ENCODE measurements around the gene EIF2B5.
"Not testable (repeated sequence)": the region's sequence is repeated elsewhere in the genome, so short reads cannot be mapped to it uniquely, and the experiment has no call there.

EIF2B5 gene

DNA sequence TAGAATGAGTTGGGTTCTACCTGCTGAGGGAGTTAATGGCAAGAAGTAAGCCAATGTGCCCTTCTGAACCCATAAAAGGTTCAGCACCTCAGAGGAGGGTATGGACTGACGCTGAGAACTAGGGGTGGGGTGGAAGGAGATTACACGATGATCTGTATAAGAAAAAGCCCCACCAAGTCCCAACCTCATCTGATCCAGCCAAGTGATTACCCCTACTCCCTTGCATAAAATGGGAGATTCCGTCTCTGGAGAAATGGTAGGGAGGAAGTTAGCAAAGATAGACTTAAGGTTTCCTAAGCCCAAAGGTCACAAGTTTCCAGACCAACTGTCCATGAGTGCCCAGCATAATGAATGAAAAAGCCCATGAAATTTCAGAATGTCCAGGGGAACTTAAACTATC is 12.9 kb downstream of the EIF2B5 start:
- DNase-seq, result no peak

DNA sequence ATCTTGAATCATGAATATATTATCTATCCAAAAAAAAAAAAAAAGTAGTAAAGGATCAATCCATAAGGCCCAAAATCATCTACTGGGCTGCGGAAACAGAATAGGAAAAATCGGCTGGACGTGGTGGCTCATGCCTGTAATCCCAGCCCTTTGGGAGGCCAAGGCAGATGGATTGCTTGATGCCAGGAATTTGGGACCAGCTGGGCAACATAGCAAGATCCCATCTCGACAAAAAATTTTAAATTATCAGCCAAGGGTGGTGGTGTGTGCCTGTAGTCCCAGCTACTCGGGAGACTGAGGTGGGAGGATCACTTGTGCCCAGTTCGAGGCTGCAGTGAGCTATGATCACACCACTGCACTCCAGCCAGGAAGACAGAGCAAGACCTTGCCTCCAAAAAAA is 14.0 kb downstream of the EIF2B5 start:
- DNase-seq, result no peak

DNA sequence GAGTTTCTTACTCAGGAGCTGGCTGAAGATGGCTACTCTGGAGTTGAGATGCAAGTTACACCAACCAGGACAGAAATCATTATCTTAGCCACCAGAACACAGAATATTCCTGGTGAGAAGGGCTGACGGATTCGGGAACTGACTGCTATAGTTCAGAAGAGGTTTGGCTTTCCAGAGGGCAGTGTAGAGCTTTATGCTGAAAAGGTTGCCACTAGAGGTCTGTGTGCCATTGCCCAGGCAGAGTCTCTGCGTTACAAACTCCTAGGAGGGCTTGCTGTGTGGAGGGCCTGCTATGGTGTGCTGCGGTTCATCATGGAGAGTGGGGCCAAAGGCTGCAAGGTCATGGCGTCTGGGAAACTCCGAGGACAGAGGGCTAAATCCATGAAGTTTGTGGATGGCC is 14.6 kb downstream of the EIF2B5 start:
- not testable (repeated sequence) for DNase-seq

DNA sequence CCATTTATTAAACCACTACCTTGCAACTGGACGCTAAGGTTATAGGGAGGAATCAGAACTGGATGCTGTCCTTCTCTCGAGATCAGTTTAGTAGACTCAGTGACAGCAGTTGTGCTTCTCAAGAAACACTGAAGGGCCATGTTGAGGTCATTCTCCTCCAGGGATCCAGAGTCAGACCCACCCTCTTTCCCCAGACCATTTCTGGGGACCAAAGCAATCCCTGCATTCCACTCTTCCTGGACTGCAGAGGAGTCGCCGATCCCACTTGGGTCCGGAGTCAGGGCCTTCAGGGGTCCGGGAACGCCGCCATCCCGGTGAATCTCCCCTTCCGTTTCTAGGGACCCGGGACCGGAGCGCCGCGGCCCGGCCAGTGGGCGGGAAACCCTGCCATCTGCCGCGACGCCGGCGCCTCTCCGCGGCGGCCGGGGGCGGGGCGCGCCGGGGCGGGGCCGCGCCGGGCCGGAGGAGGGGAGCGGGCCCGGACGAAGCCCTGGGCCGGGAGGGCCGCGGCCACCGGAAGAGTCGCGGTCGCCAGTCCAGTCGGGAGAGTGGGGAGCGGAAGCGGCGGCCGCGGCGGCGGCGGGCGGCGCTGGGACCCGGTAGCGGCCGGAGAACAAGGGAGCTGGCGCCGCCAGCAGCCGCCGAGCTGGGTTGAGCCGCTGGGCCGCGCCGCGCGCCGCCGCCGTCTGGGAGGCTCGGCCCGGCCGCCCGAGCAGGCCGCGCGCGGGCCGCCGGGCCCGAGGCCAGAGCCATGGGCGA is 19.9 kb downstream of the EIF2B5 start, which contains the start of gene DVL3:
TSS of gene DVL3 (plus strand) at position 493 of the 759 bp plus-strand sequence. CDS start at position 752, 259 bp downstream.
- peak; percentile 21 to 40 for DNase-seq

- DNase-seq, result peak in 1 of 2 experiments; percentile 18
Observed at GRCh38 chr3:184155644-184156521, 20.7 kb downstream of the EIF2B5 start.

DNA sequence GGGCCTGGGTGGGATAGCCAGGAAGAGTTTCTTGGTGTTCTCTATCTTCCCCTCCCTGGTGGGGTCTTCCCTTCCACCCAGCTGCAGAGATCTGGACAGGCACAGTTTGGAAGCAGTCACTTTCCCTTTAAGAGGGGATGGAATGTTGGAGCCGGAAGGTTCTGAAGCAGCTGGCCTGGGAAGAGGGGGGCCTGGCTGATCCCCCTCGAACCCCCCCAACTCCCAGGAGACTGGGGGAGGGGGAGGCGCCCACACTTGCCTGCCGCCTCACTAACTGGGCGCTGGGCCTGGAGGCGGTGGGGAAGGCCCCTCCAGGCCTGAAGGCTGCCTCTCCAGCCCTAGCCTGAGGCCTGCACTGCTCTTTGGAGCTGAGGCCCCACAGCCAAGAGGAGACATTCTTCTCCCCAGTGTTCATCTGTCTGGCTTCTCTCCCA is 21.4 kb downstream of the EIF2B5 start:
- DNase-seq, result no peak

GRCh38 chr3:184157206-184157605 is 22.0 kb downstream of the EIF2B5 start:
- DNase-seq, result no peak

GRCh38 chr3:184158404-184158803 is 23.2 kb downstream of the EIF2B5 start:
- DNase-seq, result no peak

- no peak for DNase-seq
Observed at GRCh38 chr3:184160456-184160855, 25.3 kb downstream of the EIF2B5 start.

- DNase-seq, result not testable (repeated sequence)
Observed at GRCh38 chr3:184162571-184163070, 27.5 kb downstream of the EIF2B5 start.

DNA sequence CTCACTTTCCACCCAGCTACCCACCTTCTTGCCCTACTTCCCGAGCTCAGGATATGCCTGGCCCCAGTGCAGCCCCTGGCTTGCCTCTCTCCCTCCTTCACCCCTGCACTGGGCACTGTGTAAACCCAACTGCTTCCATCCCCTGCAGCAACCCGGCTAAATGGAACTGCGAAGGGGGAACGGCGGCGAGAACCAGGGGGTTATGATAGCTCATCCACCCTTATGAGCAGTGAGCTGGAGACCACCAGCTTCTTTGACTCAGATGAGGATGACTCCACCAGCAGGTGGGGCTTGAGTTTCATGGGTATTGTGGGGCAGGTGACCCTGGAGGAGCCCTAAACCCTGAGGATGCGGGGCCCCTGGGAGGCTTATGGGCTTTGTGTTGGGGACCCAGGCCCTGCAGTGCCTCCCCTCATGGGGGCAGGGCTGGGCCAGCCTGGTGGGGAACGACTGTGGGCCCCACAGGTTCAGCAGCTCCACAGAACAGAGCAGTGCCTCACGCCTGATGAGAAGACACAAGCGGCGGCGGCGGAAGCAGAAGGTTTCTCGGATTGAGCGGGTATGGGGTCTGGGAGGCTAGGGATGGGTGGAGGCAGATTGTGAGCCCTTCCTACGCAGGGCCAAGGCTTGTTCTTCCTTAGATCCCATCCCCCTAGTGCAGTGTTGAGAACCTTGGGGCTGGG is 29.6 kb downstream of the EIF2B5 start:
- DNase-seq, result no peak

- no peak for DNase-seq
Observed at GRCh38 chr3:184165543-184165942, 30.4 kb downstream of the EIF2B5 start.

- DNase-seq, result no peak
Observed at GRCh38 chr3:184166671-184167070, 31.5 kb downstream of the EIF2B5 start.

GRCh38 chr3:184167786-184168185 is 32.6 kb downstream of the EIF2B5 start:
- DNase-seq, result no peak

DNA sequence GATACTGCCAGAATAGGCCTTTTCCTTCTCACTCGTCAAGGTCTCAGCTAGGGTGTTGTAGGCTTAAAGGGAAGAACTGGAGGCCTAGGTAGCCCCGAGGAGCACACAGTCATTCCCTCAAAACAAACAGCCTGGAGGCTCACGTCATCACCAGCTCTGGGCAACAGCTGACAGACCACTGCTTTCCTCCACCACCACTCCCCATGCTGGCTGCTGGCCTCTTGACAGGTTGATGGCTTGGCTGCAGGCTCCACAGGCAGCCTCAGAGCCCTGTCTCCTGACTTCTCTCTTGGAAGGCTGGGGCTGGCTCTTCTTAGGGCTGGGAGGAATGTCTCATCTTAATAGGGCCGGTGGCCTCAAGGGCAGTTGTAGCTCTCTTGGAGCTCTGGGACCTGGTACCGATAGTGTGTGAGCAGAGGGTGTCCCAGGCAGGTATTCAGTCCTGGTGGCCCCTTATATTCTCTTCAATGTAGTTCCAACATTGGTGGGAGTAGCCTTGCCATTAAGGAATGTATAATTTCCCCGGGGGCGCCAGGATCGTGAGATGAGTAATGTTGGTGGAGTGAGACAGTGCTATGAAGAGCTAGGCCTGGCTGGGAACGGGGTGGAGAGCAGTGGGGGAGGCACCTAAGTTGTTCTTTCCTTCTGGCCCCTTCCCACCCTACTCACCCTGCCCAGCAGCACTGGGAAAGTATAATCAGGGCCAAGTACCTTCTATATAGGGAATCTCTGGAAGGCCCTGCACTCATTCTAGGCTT is 33.4 kb downstream of the EIF2B5 start:
- DNase-seq, result no peak

DNA sequence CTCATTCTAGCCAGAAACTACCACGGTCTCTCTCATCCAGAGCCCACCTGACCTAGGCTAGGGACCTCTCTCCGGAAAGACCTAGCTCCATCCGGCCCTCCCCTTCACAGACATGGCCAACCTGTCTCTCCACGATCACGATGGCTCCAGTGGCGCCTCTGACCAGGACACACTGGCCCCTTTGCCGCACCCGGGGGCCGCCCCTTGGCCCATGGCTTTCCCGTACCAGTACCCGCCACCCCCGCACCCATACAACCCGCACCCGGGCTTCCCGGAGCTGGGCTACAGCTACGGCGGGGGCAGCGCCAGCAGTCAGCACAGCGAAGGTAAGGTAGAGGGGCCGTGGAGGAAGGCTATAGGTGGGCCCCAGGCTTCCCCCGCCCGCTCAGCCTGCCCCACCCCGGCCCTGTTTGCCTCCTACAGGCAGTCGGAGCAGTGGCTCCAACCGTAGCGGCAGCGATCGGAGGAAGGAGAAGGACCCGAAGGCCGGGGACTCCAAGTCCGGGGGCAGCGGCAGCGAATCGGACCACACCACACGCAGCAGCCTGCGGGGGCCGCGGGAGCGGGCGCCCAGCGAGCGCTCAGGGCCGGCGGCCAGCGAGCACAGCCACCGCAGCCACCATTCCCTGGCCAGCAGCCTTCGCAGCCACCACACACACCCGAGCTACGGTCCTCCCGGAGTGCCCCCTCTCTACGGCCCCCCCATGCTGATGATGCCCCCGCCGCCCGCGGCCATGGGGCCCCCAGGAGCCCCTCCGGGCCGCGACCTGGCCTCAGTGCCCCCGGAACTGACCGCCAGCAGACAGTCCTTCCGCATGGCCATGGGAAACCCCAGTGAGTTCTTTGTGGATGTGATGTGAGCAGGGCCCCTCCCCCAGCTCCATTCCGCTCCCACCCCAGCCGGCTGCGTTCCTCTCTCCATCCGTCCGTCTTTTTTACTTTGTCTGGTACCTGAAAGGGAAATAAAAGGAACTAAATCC is 35.0 kb downstream of the EIF2B5 start:
- no peak for DNase-seq

GRCh38 chr3:184171562-184171961 is 36.4 kb downstream of the EIF2B5 start:
- DNase-seq, result no peak

GRCh38 chr3:184172681-184173373 is 37.7 kb downstream of the EIF2B5 start:
- DNase-seq, result no peak

DNA sequence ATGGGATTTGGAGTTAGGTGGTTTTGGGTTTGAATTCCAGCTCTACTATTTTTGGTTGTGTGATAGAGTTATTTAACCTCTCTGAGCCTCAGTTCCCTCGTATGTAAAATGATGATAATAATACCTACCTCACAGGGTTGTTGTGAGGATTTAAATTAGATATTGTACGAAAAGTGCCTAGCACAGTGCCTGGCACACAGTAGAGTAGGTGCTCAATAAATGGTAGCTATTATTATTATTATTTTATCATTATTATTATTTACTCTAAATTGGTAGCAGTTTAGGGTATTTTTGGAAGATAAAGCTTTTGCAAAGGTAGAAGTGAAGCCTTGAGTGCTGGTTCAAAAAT is 38.2 kb downstream of the EIF2B5 start:
- DNase-seq, result no peak

- peak in 1 of 2 experiments; percentile 59 for DNase-seq
Observed at GRCh38 chr3:184174284-184174645, 39.1 kb downstream of the EIF2B5 start.

Measured in AML-193 (cell line).